Trophoblast cell (in vitro differentiated cells and primary cell): ENCODE measurements around the gene FBXL17.

Source experiments
- DNase-seq, 2 donors: peaks; one replicate each; pipeline ENCODE4 v3.0.0-alpha.2; 2016
- H2AFZ ChIP-seq: 2 replicates; pipeline ENCODE4 v1.6.1; 2013; ENCODE audit warnings: low read length, moderate library complexity, mild to moderate bottlenecking; ENCODE audit not compliant: insufficient read depth, poor library complexity
- H2AK5ac ChIP-seq: 2 replicates; pipeline ENCODE4 v1.6.1; 2013; ENCODE audit warnings: mild to moderate bottlenecking, low read length
- H2BK120ac ChIP-seq: 2 replicates; pipeline ENCODE4 v1.6.1; 2013; ENCODE audit warnings: low read length, mild to moderate bottlenecking, moderate library complexity; ENCODE audit not compliant: insufficient read depth, poor library complexity
- H2BK12ac ChIP-seq: 2 replicates; pipeline ENCODE4 v1.6.1; 2013; ENCODE audit warnings: mild to moderate bottlenecking, low read length, moderate library complexity
- H2BK5ac ChIP-seq: 2 replicates; pipeline ENCODE4 v1.6.1; 2013; ENCODE audit warnings: low read length, low read depth, moderate library complexity, mild to moderate bottlenecking; ENCODE audit not compliant: poor library complexity
- H3K14ac ChIP-seq: 2 replicates; pipeline ENCODE4 v1.6.1; 2013; ENCODE audit warnings: mild to moderate bottlenecking, low read length
- H3K18ac ChIP-seq: 2 replicates; pipeline ENCODE4 v1.6.1; 2013; ENCODE audit warnings: mild to moderate bottlenecking, low read length
- H3K23ac ChIP-seq: 2 replicates; pipeline ENCODE4 v1.6.1; 2013; ENCODE audit warnings: low read length
- H3K27ac ChIP-seq: 2 replicates; pipeline ENCODE4 v1.5.1; 2013; ENCODE audit warnings: low read depth, mild to moderate bottlenecking, inconsistent platforms, low read length, moderate library complexity
- H3K27me3 ChIP-seq: 2 replicates; pipeline ENCODE4 v1.6.1; 2013; ENCODE audit warnings: inconsistent platforms, mild to moderate bottlenecking, low read length, moderate library complexity; ENCODE audit not compliant: insufficient read depth
- H3K36me3 ChIP-seq, 2 experiments: 1 replicate in 1 of 2; 2 replicates in 1 of 2; pipeline ENCODE4 v1.6.1; 2013; ENCODE audit warnings: low read length in 2 of 2, mild to moderate bottlenecking in 2 of 2, moderate library complexity in 1 of 2; ENCODE audit not compliant: insufficient read depth in 2 of 2, control insufficient read depth in 1 of 2
- H3K4ac ChIP-seq: 2 replicates; pipeline ENCODE4 v1.6.1; 2013; ENCODE audit warnings: low read depth, mild to moderate bottlenecking, low read length, moderate library complexity
- H3K4me1 ChIP-seq, 2 experiments: 1 replicate in 1 of 2; 2 replicates in 1 of 2; pipeline ENCODE4 v1.6.1; 2013; ENCODE audit warnings: low read length in 2 of 2, mild to moderate bottlenecking in 2 of 2, moderate library complexity in 1 of 2; ENCODE audit not compliant: insufficient read depth in 2 of 2, control insufficient read depth in 1 of 2
- H3K4me2 ChIP-seq: 2 replicates; pipeline ENCODE4 v1.6.1; 2013; ENCODE audit warnings: inconsistent platforms, mild to moderate bottlenecking, low read length, moderate library complexity
- H3K4me3 ChIP-seq: 2 replicates; pipeline ENCODE4 v1.5.1; 2013; ENCODE audit warnings: mild to moderate bottlenecking, low read depth, low read length, inconsistent platforms
- H3K79me1 ChIP-seq: one replicate; pipeline ENCODE4 v1.6.1; 2013; ENCODE audit warnings: low read length
- H3K79me2 ChIP-seq: 2 replicates; pipeline ENCODE4 v1.6.1; 2013; ENCODE audit warnings: low read length, mild to moderate bottlenecking; ENCODE audit not compliant: control insufficient read depth, insufficient read depth, poor library complexity
- H3K9ac ChIP-seq: 2 replicates; pipeline ENCODE4 v1.6.1; 2013; ENCODE audit warnings: mild to moderate bottlenecking, low read length
- H3K9me3 ChIP-seq: 2 replicates; pipeline ENCODE4 v1.6.1; 2013; ENCODE audit warnings: low read depth, mild to moderate bottlenecking, control low read depth, inconsistent platforms, low read length; ENCODE audit not compliant: insufficient read depth
- H4K12ac ChIP-seq: 2 replicates; pipeline ENCODE4 v1.6.1; 2013; ENCODE audit warnings: low read depth, mild to moderate bottlenecking, low read length, moderate library complexity
- H4K8ac ChIP-seq: 2 replicates; pipeline ENCODE4 v1.6.1; 2013; ENCODE audit warnings: low read depth, mild to moderate bottlenecking, low read length, moderate library complexity
- H4K91ac ChIP-seq: one replicate; pipeline ENCODE4 v1.6.1; 2013; ENCODE audit warnings: low read depth, mild to moderate bottlenecking, low read length, moderate library complexity
- WGBS: extraction: QIAGEN DNeasy Blood & Tissue Kit; methylation state at CpG from one replicate; pipeline ENCODE4 v1.1.7; 2013; ENCODE audit warnings: missing lambda C conversion rate; ENCODE audit not compliant: insufficient read length, insufficient coverage; ENCODE audit errors: extremely low coverage; 5-methylcytosine and 5-hydroxymethylcytosine counted together

Gene FBXL17

GRCh38 chr5:108360280-108360679, 21.6 kb downstream of the FBXL17 start:
- DNase-seq = no peak
- Histone ChIP-seq H3K27me3 (no peaks in the 10 kb centered on the region), H3K14ac (no peak overlapping the region), H3K27ac (no peak overlapping the region), H3K79me1 (no peaks in the 10 kb centered on the region), H2AK5ac (no peak overlapping the region), H3K79me2 (no peaks in the 10 kb centered on the region), H4K91ac (no peak overlapping the region), H2BK12ac (no peak overlapping the region), H3K23ac (no peak overlapping the region), H3K9me3 (no peaks in the 10 kb centered on the region), H2BK5ac (no peak overlapping the region), H4K8ac (no peak overlapping the region), H3K4me1 (peaks cover 0 to 2% of the 10 kb centered on the region in 2 experiments), H2AFZ (no peak overlapping the region), H3K9ac (no peak overlapping the region), H3K4ac (no peak overlapping the region), H3K36me3 (no peaks in the 10 kb centered on the region), H3K4me3 (no peak overlapping the region), H2BK120ac (no peak overlapping the region), H3K4me2 (no peak overlapping the region), H4K12ac (no peak overlapping the region), H3K18ac (no peak overlapping the region)
- no CpG with 5 or more reads among the region's 4 CpGs for WGBS

- Histone ChIP-seq H3K27me3 (no peaks in the 10 kb centered on the region), H3K4me2 (no peak overlapping the region), H4K12ac (no peak overlapping the region), H3K14ac (no peak overlapping the region), H2BK120ac (no peak overlapping the region), H3K9ac (no peak overlapping the region), H3K79me1 (no peaks in the 10 kb centered on the region), H3K23ac (no peak overlapping the region), H2AFZ (no peak overlapping the region), H3K9me3 (no peaks in the 10 kb centered on the region), H3K18ac (no peak overlapping the region), H4K8ac (no peak overlapping the region), H2BK5ac (no peak overlapping the region), H3K36me3 (no peaks in the 10 kb centered on the region), H3K27ac (no peak overlapping the region), H3K4me3 (no peak overlapping the region), H2BK12ac (no peak overlapping the region), H3K79me2 (no peaks in the 10 kb centered on the region), H3K4ac (no peak overlapping the region), H2AK5ac (no peak overlapping the region), H4K91ac (no peak overlapping the region), H3K4me1 (no peaks in the 10 kb centered on the region)
- DNase-seq = no peak
- WGBS = no CpG with 5 or more reads among the region's 1 CpG
Measured at GRCh38 chr5:108356286-108356685, 25.6 kb downstream of the FBXL17 start.

DNA sequence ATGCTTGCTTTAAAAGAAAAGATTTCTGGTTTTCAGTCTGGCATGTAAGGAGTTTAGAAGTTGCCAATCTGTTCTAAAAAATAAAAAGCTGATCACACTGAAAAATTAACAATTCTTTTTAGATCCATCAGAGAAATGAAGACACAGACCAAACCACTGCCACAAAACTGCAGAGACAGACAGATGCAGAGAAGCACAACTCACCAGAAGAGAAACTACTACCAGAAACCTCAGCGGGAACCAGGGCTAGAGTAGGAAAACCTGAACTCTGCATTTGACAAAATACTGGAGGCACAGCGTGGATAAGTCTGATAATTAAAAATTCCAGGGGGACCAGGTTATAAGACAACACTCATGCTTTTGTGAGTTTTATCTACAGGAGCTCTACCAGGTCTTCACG, 28.8 kb downstream of the FBXL17 start:
- no peak overlapping the region for H2BK5ac ChIP-seq
- DNase-seq = no peak
- H3K9ac ChIP-seq = no peak overlapping the region
- no peaks in the 10 kb centered on the region for H3K9me3 ChIP-seq
- H2AK5ac ChIP-seq = no peak overlapping the region
- no peak overlapping the region for H3K23ac ChIP-seq
- H3K4me2 ChIP-seq = no peak overlapping the region
- H3K27me3 ChIP-seq = no peaks in the 10 kb centered on the region
- no peak overlapping the region for H2BK12ac ChIP-seq
- H3K4me1 ChIP-seq = no peaks in the 10 kb centered on the region
- no peaks in the 10 kb centered on the region for H3K36me3 ChIP-seq
- no peak overlapping the region for H3K4me3 ChIP-seq
- no peaks in the 10 kb centered on the region for H3K79me1 ChIP-seq
- H4K12ac ChIP-seq = no peak overlapping the region
- no peaks in the 10 kb centered on the region for H3K79me2 ChIP-seq
- H3K18ac ChIP-seq = no peak overlapping the region
- no peak overlapping the region for H2BK120ac ChIP-seq
- H4K8ac ChIP-seq = no peak overlapping the region
- H3K4ac ChIP-seq = no peak overlapping the region
- H4K91ac ChIP-seq = no peak overlapping the region
- H2AFZ ChIP-seq = no peak overlapping the region
- H3K14ac ChIP-seq = no peak overlapping the region
- no peak overlapping the region for H3K27ac ChIP-seq
- WGBS = no CpG with 5 or more reads among the region's 3 CpGs

DNA sequence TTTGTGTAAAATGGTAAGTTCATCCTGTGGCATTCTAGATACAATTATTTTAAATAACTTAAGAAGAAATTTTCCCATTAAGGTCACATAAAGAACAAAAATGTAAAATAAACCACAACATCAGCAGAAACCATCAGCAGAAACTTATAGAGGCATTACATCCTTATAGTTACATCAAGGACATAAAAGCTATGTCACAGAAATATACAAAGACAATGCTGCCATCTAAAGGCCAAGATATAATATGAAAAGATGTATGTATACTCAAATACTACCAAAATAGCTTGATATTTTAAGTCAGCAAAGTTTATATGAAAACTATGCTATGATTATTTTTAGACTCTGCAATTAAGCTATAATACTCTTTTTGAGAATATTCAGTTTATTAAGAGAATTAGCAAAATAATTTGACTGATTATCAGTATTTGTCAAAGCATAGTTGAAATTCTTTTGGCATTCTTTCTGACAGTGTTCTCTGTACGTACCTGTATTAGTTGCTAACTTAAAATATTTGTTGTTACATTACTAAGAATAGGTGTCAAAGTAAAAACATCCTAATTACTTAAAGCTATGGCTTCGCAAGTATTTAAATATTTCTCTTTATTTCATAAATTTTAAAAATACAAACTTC, 36.2 kb downstream of the FBXL17 start:
- WGBS = no CpG with 5 or more reads among the region's 2 CpGs
- H3K4me2 ChIP-seq = no peak overlapping the region
- H2AFZ ChIP-seq = no peak overlapping the region
- no peaks in the 10 kb centered on the region for H3K27me3 ChIP-seq
- peak in 1 of 2 donors; percentile 78 for DNase-seq
- no peak overlapping the region for H2BK120ac ChIP-seq
- no peak overlapping the region for H3K27ac ChIP-seq
- no peak overlapping the region for H4K91ac ChIP-seq
- no peak overlapping the region for H2AK5ac ChIP-seq
- no peak overlapping the region for H3K9ac ChIP-seq
- H3K9me3 ChIP-seq = no peaks in the 10 kb centered on the region
- no peak overlapping the region for H3K4ac ChIP-seq
- no peaks in the 10 kb centered on the region for H3K79me1 ChIP-seq
- no peak overlapping the region for H3K4me3 ChIP-seq
- no peak overlapping the region for H4K8ac ChIP-seq
- no peak overlapping the region for H3K23ac ChIP-seq
- no peaks in the 10 kb centered on the region for H3K4me1 ChIP-seq
- H3K14ac ChIP-seq = no peak overlapping the region
- no peak overlapping the region for H2BK5ac ChIP-seq
- no peak overlapping the region for H2BK12ac ChIP-seq
- no peak overlapping the region for H3K18ac ChIP-seq
- H3K36me3 ChIP-seq = no peaks in the 10 kb centered on the region
- H4K12ac ChIP-seq = no peak overlapping the region
- H3K79me2 ChIP-seq = no peaks in the 10 kb centered on the region
